Measurements from ENCODE around the gene GSX1.
"Not testable (repeated sequence)": the region's sequence is repeated elsewhere in the genome, so short reads cannot be mapped to it uniquely, and the experiment has no call there.

Gene GSX1

GRCh38 chr13:27792393-27793218, at the start of gene GSX1:
GSX1 (plus strand) TSS chr13:27792483; CDS start chr13:27792691, 208 bp downstream.
- peak; percentile 56 for DNase-seq (ENCODE audit: low spot score)

DNA sequence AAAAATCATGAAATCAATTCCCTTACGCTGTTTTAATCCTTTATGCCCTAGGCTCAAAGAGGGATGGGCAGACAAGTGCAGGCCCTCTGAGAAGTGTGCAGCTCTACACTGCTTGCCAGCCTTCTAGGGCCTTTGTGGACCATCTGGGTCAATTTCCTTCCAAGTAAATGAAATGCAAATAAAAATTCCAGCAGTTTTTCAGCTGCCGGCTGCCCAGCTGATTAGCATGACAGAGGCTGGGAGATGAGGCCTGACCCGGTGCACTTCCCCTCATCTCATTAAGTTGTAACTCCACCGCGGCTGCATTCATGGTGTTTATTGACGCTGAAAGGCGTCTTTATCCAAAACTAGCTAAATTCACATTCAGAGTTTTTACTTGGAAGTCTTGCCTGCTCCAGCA, 47.5 kb upstream of the GSX1 start:
- peak; percentile 16 for DNase-seq (ENCODE audit: low spot score)

DNA sequence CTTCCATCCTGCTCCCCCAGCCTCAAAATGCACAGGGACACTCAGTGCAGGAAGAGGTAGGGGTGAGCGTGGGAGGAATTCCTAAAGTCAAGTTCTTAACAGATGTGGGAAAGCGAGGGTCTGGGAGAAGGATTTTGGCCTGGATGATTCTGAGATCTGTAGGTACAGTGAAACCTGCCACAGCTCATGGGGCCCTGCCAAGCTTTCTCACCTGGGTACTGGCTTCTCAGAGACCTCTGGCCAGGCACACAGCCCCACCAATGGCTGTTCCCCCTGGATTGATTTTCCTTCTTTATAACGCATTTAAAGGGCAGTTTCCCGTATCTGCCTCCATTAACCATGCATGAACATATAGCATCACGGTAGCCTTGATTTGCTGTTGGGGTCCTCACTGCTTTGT, 47.0 kb upstream of the GSX1 start:
- DNase-seq (ENCODE audit: low spot score) = no peak

GRCh38 chr13:27748143-27748542, 44.1 kb upstream of the GSX1 start:
- DNase-seq (ENCODE audit: low spot score) = not testable (repeated sequence)

DNA sequence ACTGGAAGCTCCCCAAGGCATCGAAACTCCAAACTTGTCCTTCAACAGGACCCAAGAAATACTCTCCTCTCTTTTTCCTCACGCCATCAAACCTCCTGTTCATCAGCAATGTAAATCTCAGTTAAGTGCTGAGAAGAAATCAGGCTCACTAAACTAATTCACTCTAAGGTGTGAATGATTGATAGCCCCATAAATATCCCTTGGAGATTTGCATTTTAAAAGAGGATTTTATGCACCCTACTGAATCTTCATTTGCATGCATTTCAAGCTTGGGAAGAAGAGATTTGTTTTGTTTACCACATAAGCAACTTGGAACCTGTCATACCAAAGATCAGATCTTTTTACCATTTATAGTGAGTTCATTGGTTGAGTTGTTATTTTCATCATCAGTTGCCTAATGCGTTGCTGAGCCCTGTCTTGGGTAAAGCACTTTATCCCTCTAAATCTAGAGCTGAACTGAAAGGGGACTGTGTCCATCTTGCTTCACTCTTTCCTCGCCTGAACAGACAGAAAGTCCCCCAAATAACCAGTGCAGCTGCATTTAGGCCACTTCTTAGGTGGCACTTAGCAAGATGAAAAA, 40.2 kb upstream of the GSX1 start:
- DNase-seq (ENCODE audit: low spot score) = no peak

GRCh38 chr13:27765650-27766049, 26.6 kb upstream of the GSX1 start:
- DNase-seq (ENCODE audit: low spot score) = no peak

DNA sequence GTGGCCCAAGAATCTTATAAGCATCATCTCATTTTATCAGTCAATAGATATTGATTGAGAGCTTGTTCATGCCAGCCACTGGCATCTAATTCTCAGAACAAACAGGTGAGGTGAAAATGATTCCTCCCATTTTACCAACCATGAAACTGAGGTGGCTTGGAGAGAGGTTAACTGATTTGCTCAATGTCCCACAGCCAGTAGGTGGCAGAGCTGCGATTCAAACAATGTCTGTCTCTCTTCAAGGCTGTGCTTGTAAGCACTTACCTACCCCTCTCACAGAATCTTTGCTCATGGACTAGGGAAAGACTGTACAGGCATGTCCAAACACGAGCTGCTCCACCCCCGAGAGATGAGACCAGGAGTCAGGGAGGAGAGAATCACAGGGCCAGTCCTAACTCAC, 21.5 kb upstream of the GSX1 start:
- DNase-seq (ENCODE audit: low spot score) = peak; percentile 8

DNA sequence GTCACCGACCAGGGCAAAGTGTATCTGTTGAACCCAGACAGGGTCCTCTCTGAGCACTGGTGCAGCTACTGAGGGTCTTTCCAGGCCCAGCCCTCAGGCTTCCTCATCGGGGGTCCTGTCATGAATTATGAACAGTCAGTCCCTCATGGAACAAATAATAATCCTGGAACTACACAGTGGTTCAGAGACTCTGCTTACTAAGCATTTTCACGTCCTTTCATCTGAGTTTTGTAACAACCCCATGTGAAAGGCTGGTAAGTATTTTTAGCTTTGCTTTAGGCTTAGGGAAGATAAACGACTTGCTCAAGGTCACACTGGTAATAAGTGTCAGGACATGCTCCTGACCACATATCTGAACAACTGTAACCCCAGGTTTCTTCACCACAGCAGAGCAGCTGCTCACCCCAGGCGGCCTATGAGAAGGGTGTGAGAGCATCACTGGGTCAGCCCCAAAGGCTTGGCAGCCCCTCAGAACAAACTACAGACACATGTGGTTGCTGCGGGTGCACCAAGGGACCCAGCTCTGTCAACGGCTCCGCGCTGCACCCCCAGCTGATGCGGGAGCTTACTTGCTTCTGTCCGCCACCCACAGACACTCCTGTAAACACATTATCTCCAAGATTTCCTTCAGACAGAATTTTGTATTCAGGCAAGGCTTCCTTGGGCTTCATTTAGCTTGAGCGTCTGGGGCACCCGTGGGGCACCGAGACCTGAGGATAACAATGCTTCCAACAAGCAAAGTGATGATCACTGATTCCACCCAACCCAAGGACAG, 19.4 kb upstream of the GSX1 start:
- no peak for DNase-seq (ENCODE audit: low spot score)

DNA sequence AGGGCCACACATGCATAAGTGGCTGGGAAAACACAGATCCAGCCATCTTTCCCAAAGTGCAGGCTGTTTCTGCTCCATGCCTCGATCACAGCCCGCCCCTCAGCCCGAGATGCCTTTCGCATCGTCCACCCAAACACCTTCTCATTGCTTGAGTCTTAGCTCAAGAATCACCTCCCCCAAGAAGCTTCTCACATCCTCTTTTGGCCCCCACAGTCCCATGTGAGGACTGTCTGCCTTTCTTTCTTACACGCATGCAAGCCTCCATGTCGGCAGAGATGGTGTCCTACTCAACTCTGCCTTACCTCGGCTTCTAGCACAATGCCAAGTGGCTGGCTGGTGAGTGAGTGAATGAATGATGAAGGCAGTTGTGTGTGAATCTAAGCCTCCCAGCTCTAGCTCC, 18.1 kb upstream of the GSX1 start:
- no peak for DNase-seq (ENCODE audit: low spot score)

DNA sequence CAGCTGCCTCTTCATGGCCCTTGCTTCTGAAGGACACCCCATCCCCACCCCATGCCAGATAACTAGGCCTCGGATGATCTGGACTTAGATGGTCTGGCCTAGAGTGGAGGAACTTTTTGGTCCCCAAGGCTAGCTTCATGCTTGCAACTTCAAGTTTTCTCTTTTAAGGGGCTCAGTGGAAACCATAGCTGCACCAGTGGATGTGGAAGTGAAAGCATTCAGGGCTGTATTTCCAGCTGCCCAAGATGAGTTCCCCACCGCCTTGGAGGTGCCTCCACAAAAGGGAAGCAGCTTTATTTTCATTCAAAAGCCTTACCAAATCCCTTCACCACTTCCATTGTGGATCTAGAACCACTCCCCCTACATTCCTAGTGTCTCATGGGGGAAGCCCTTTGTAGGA, 17.6 kb upstream of the GSX1 start:
- DNase-seq (ENCODE audit: low spot score) = peak; percentile 17

DNA sequence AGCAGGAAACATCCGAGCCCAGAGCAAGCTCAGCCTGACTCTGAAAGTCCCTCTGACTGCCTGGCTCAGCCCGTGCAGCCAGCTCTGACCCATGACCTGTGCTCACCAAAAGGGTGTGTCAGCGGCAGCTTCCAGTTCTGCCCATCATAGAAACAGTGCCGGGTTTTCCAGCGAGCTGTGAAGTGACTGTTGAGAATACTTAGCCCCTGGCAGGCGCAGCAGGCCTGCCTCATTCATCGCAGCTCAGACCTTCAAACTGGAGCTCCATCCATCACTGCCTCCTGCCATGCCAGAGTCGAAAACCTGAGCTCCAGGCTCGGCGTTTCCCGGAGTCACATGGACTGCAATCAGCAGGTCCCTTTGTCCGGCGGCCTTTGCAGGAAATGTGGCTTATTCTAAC, 16.3 kb upstream of the GSX1 start:
- no peak for DNase-seq (ENCODE audit: low spot score)

DNA sequence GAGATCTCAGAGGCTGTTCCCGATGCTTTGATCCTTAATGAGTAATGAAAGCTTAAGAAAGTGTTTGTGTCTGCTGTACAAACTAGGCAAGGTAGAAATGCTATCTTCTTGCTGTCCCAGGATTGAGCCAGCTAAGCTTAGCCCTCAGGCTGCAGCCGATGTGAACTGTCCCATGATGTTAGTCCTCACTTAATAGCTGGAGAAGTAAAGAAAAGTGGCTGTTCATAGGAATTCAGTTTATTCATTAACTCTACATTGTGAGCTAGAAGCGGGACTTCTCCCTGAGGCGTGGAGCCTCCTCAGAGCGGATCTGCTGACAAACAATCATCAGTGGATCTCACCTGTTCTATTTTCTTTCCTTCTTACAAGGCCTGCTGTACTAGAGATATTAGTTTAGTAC, 10.1 kb upstream of the GSX1 start:
- DNase-seq (ENCODE audit: low spot score) = no peak

- no peak for DNase-seq (ENCODE audit: low spot score)
Measured at GRCh38 chr13:27783111-27783510, 9.2 kb upstream of the GSX1 start.

GRCh38 chr13:27788271-27788670, 4.0 kb upstream of the GSX1 start:
- DNase-seq (ENCODE audit: low spot score) = no peak

- DNase-seq (ENCODE audit: low spot score) = no peak
Measured at GRCh38 chr13:27789153-27789494, 3.2 kb upstream of the GSX1 start.

- DNase-seq (ENCODE audit: low spot score) = no peak
Measured at GRCh38 chr13:27789495-27790303, 2.6 kb upstream of the GSX1 start.

DNA sequence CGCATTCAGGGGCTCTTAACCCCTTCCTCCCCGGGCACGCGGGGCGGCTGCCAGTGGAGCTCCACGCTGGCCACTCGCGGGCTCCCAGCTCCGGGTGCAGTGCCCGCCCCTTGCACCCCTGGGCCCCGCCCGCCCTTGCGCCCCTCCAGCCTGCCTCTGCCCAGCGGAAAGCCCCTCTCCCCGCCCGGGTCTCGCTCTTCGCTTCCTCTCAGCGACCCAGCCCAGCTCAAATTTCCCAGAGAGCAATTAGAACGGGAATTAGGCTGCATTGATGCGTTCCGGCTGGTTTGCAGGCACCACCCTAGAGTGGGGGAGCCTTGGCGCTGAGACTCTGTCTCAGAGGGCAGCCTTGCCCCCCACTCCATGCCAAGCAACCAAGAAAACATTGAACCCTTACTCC, 1.8 kb upstream of the GSX1 start:
- no peak for DNase-seq (ENCODE audit: low spot score)

DNA sequence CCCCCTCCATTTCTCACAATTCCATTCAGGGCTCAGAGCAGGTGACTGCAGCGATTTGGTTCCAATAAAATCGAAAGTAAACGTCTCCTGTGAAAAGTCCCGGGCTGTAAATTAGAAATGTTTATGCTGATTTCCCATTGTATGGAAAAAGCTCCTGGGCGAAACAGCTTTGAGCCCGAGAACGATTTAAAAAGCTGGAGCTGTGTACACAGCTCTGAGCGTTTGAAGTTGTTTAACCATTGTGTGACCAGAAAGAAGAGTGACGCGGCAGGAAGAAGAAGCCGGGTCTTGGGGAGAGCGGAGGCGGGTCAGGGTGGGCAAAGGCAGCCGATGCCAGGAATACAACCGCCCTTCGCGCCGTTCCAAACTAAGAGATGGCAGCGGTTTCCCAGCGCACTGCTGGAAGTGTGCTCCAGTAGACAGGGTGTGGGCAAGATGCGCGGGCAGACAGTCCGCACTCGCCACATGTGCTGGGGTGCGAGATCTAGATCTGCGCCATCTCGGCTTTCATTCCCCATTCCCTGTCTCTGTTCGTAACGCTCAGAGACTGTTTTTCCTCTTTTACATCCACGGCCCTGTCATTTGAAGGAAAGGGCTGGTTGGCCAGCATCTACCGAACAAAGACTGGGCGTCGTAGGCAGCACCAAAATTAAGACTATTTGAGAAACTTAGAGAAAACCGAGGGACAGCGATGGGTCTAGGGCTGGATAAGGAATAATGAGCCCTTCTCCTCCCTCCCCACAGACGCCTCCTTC, 960 bp upstream of the GSX1 start:
- no peak for DNase-seq (ENCODE audit: low spot score)

- no peak for DNase-seq (ENCODE audit: low spot score)
Measured at GRCh38 chr13:27791901-27792392, 336 bp upstream of the GSX1 start.

- DNase-seq (ENCODE audit: low spot score) = no peak
Measured at GRCh38 chr13:27793507-27794367, 1.5 kb downstream of the GSX1 start.

GRCh38 chr13:27794368-27794691, 2.0 kb downstream of the GSX1 start:
- no peak for DNase-seq (ENCODE audit: low spot score)
